ENCODE measurements around the gene YES1.

Gene YES1

DNA sequence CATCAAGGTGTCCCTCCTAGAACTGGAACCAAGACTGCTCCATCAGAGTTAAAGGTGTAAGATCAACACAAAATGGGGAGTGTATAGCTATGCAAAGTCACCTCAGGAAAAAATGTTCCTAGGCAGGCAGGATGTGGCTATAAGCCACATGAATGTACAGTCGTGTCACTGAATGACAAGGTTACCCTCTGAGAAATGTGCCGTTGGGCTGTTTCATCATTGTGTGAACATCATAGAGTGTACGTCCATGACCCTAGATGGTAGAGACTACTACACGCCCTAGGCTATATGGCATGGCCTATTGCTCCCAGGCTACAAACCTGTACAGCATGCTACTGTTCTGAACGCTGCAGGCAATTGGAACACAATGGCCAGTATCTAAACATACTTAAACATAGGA, 130.1 kb downstream of the YES1 start:
- DNase-seq, result peak; percentile 69

DNA sequence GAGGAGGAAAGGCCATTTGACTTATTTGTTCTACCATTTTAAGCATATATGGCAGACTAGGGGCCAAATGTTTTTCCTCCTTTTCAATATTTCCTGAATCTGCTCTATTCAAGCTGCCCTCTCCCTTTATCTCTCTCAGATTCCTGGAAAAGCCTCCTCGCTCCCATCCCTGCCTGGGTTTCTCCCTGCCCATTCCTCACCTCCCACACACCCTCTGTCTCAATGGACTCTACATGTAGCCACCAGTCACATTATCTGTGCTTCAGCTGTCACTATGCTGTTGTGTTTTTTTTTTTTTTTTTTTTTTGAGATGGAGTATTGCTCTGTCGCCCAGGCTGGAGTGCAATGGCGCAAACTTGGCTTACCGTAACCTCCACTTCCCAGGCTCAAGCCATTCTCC, 131.7 kb downstream of the YES1 start:
- no peak for DNase-seq

DNA sequence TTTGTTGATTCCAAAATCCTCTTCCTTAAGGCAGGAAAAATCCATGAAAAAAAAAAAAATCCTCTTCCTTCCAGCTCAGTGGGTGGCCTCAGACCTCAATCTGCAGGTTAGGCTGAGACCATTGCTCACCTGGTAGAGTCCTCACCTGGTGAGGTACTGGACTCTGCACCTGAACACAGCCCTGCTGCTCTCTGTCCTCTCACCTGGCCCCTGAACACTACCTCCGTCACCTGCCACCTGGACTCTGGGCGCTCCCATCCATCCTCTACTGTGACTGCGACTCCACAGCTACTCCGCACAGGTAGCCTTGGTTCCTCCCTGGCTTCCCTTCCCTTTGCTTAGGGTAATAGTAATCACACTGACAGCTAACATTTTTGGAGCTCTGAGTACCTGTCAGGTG, 132.5 kb downstream of the YES1 start:
- no peak for DNase-seq

DNA sequence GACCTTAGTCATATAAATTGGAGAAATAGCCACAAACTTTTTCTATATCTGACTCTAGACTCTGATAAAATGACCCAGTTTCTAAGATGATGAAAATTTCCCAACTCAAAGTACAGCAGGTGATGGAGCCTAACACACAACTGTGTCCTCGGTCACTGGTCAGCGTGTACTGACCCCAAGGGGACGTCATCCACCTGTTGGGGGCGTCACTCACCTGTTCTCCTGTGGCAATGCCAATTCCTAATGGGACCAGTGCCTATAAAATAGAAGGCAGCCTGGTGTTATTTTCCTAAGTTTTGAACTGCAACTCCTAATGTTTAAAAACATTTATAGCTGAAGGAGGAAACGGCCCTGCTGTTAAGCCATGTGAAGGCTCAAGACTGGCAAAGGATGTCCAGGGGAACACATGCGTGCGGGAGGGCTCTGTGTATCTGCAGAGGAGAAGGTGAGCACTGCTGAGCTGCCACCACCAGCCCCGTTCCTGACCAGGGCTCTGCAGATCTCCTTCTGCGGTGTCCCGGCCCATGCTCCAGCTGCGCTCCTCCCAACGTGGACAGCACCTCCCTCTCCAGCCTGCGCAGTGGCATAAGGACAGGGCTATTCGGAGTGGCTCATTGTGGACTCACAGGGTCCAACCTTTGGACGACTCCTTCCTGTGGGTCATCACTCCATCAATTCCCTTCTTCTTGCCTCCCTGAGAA, 133.4 kb downstream of the YES1 start:
- peak; percentile 58 for DNase-seq

DNA sequence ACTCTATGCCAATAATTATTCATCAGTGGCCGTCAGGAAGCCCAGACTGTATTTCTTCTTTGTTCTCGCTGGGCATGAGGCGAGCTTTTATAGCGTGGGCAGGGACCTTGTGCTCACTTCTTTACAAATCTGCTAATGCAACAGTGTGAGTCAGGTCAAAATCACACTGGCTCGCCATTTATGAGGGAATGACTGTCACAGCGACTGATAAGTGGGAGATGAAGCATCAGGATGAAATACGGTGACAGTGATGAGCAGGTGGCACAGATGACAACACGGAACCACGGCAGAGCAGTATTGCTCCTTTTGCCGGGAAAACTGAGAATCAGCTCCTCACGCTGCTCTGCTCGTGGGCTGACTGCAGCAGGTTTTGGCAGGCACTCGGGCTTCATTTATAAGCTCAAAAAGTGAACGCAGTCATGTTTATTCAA, 134.1 kb downstream of the YES1 start:
- DNase-seq, result no peak

DNA sequence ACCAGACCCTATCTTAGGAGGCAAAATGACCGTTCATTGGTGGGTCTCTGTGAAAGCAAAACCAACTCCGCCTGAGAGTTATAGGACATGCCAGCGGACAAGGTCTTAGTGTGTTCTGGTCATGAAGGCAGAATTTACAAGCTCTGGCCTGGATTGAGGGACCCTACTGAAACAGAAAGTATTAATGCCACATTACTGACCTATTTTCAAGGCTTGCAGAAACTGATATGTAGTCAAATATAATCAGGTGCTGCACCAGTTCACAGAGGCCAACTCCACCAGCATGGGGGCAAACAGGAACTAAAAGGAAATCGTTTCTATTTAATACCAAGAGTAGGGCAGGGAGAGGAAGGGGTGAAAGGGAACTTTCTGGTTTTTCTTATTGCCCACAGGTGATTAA, 134.9 kb downstream of the YES1 start:
- DNase-seq, result no peak

DNA sequence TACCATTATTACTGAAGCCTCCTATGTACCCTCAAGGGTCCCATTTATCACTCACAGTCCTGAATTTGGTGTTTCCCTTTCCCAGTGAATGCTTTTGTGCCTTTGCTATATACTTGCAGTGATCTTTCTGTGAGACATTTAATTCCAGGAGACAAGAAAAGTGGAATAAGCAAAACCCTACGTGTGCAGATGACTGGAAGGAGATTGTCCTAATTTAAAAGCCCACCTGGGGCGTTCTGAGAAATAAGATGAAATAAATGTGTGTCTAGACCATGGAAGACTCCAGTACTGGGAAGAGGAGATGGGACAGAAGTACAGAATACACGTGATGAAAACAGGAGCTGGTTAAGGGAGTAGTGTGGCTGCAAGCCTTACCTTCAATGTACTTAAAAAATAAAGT, 135.3 kb downstream of the YES1 start:
- no peak for DNase-seq

DNA sequence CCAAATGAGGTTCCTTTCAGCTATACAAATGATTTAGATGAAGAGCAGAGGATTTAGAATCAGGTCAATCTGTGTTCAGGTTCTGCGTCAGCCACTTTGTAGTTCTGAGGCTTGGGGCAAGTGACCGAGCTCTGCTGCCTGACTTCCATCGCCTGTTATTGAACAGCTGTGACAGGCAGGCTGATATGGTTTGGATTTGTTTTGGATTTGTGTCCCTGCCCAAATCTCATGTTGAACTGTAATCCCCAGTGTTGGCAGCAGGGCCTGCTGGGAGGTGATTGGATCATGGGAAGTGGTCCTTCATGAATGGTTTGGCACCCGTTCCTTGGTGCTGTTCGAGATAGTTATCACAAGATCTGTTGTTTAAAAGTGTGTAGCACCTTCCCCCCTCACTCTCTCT, 136.0 kb downstream of the YES1 start:
- no peak for DNase-seq

DNA sequence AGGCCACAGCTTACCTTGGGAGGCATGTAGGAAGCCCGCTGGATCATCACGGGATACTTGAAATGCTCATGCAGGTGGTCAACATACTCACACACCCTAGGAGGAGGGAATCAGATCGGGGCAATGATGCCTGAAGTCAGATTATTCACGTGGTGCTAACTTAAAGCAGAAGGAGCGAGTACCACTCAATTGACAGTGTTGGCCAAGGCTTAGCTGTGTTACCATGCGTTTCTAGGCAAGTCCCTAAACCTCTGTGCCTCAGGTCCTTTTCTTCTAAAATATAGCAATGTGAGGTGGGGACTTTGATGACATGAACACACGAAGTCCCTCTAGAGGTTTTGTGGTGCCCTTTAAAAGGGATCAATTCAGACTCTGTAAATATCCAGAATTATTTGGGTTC, 136.7 kb downstream of the YES1 start:
- DNase-seq, result no peak

DNA sequence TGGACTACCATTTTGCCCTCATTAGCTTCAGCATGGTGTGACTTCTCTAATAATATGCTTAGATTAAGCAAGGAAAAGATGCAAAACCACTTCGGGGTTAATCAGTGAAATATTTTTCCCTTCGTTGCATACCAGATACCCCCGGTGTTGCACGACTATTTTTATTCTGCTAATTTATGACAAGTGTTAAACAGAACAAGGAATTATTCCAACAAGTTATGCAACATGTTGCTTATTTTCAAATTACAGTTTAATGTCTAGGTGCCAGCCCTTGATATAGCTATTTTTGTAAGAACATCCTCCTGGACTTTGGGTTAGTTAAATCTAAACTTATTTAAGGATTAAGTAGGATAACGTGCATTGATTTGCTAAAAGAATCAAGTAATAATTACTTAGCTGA, 138.3 kb downstream of the YES1 start:
- no peak for DNase-seq

DNA sequence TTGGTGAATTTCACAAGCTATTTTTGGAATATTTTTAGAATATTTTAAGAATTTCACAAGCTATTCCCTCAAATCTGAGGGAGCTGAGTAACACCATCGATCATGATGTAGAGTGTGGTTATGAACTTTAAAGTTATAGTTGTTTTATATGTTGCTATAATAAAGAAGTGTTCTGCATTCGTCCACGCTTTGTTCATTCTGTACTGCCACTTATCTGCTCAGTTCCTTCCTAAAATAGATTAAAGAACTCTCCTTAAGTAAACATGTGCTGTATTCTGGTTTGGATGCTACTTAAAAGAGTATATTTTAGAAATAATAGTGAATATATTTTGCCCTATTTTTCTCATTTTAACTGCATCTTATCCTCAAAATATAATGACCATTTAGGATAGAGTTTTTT, 138.7 kb downstream of the YES1 start:
- DNase-seq, result no peak

Data from activated effector memory CD4-positive, alpha-beta T cell treated with anti-CD3 and anti-CD28 coated beads, Interleukin-2, amount 50 U/mL, for 16 hours (primary cell).